ENCODE results near the gene LBHD2.

Gene LBHD2

GRCh38 chr14:103134919-103135318 lies 50.9 kb downstream of the LBHD2 start:
- no peak for ATAC-seq

GRCh38 chr14:103135333-103136260 lies 51.6 kb downstream of the LBHD2 start:
- no peak for ATAC-seq

- ATAC-seq = no peak
These were observed 52.6 kb downstream of the LBHD2 start for GRCh38 chr14:103136388-103137271.

GRCh38 chr14:103137689-103138300 lies 53.8 kb downstream of the LBHD2 start:
- ATAC-seq = no peak

GRCh38 chr14:103138301-103139131 lies 54.5 kb downstream of the LBHD2 start:
- ATAC-seq = no peak

- ATAC-seq = no peak
These were observed 55.4 kb downstream of the LBHD2 start for GRCh38 chr14:103139132-103140025.
